Heart left ventricle (tissue), 16 donors: ENCODE data around the gene AKAP13. TPM values are rescaled to one million over a fixed set of nuclear protein-coding genes. Genes with fewer than 3 reads are reported as not detected.

Source experiments
- ATAC-seq, 4 donors: fragments of 200-7000 bp; cut with Tn5 transposase; one replicate each; pipeline ENCODE4 v1.9.1; 2020 to 2022; ENCODE audit warnings: moderate library complexity in 4 of 4, mild to moderate bottlenecking in 3 of 4, moderate number of reproducible peaks in 1 of 4
- DNase-seq, 5 donors: peaks; one replicate each; pipeline ENCODE4 v3.0.0-alpha.2; 2020
- H3K27ac ChIP-seq, 12 donors: fragments of 200-600 bp; sonication (generic) in 4 of 12; one replicate each; pipeline versions ENCODE4 v1.5.0 to v1.8.0; 2016 to 2022; ENCODE audit warnings: mild to moderate bottlenecking in 2 of 12
- H3K27me3 ChIP-seq, 9 donors: fragments of 200-600 bp; sonication (generic) in 2 of 9; one replicate each; pipeline versions ENCODE4 v1.5.1 to v1.8.0; 2016 to 2022; ENCODE audit warnings: mild to moderate bottlenecking in 3 of 9
- H3K36me3 ChIP-seq, 9 donors: fragments of 200-600 bp; sonication (generic) in 2 of 9; one replicate each; pipeline versions ENCODE4 v1.5.0 to v1.8.0; 2018 to 2022; ENCODE audit warnings: mild to moderate bottlenecking in 2 of 9
- H3K4me1 ChIP-seq, 12 donors: fragments of 200-600 bp; sonication (generic) in 4 of 12; one replicate each; pipeline versions ENCODE4 v1.5.0 to v1.8.0; 2016 to 2022; ENCODE audit warnings: mild to moderate bottlenecking in 3 of 12
- H3K4me3 ChIP-seq, 12 donors: fragments of 200-600 bp; sonication (generic) in 4 of 12; one replicate each; pipeline versions ENCODE4 v1.5.0 to v1.8.0; 2017 to 2022; ENCODE audit warnings: mild to moderate bottlenecking in 9 of 12, moderate library complexity in 4 of 12
- H3K9me3 ChIP-seq, 12 donors: fragments of 200-600 bp; sonication (generic) in 4 of 12; one replicate each; pipeline versions ENCODE4 v1.5.0 to v1.8.0; 2016 to 2022; ENCODE audit warnings: mild to moderate bottlenecking in 1 of 12
- CTCF ChIP-seq, 12 donors: fragments of 200-600 bp; sonication (generic) in 4 of 12; IDR thresholded peaks; one replicate each; pipeline versions ENCODE4 v1.5.0 to v1.8.0; 2018 to 2022; ENCODE audit warnings: antibody characterized with exemption in 12 of 12, mild to moderate bottlenecking in 5 of 12
- POLR2A ChIP-seq, 2 donors: fragments of 450-650 bp; IDR thresholded peaks; one replicate each; pipeline ENCODE4 v1.6.1; 2017; ENCODE audit warnings: antibody characterized with exemption in 2 of 2, mild to moderate bottlenecking in 2 of 2, moderate library complexity in 2 of 2
- WGBS, 4 donors: extraction: QIAGEN DNeasy Blood & Tissue Kit in 2 of 4; methylation state at CpG; one replicate each; pipeline versions ENCODE4 v1.1.5 to v1.1.7; 2013 to 2018; 5-methylcytosine and 5-hydroxymethylcytosine counted together
- intact Hi-C, 10 donors: fragments of 100-400 bp; cut with DNase I; formaldehyde crosslinking; loops; one replicate each; pipeline versions ENCODE4 v1.11.1 to v1.14.2; 2022
- polyA plus RNA-seq, 2 donors: library from polyadenylated mRNA; stranded (reverse); fragments of 200-250 nt; gene quantifications; one replicate each; pipeline ENCODE4 v1.2.3, GENCODE V29; 2013
- total RNA-seq, 9 donors: library from RNA; depleted of rRNA in 2 of 9; stranded (reverse); fragments of >200 nt in 2 of 9; fragmentation: NEBNext Ultra II Directional in 3 of 9; extraction: Animal tissue kit (Norgen Biotek cat#: 25700) in 3 of 9; gene quantifications; one replicate each; pipeline versions ENCODE4 v1.1.0 to v1.2.4, GENCODE V29; 2016 to 2023
- donor health status: ischemic (EF 13 %, LVEDD 7.1; RV severe dilation, severe dysfunction).
- donor health status: healthy with polysubstance abuse.
- donor health status: DM: no; HTN: yes; CAD: no.
- donor health status: DM: no; HTN: no; CAD: no.
- donor health status: ischemic (EF 25% LVEDD 6.9; RV normal size, moderate dysfunction).
- donor health status: ischemic (EF 25% LVEDD 5.7; RV mildly dilated, moderate dysfunction).
- donor health status: healthy.
- donor health status: DM: yes; HTN: yes; CAD: no.
- donor health status: ischemic (EF 35%, LVEDD 5.7; RV mildly dilated, moderate dysfunction).
- donor health status: nonischemic (EF 11% LVEDD 7.7; RV severe dilation, severe dysfunction).
- donor health status: DM: yes; HTN: yes; CAD: no.
- donor health status: PGD.
- donor health status: ischemic (EF 29% LVEDD 5.4; RV normal size, mild dysfunction).
- donor health status: nonischemic (EF 23%, LVEDD 6.1; RV moderate dilation, normal function).

The AKAP13 gene
- total and polyA plus RNA-seq, 11 donors: 124 to 598 (median 340) TPM

- H3K27ac ChIP-seq: no peak overlapping the region
- no peak overlapping the region for H3K4me3 ChIP-seq
- H3K9me3 ChIP-seq: no peaks in the 10 kb centered on the region
- 65 to 71% (median 68%) methylated on average over 5 of the region's 5 CpGs for WGBS, 4 donors
- TF ChIP-seq POLR2A (IDR thresholded peaks at IDR 0.05) (no peak), CTCF (IDR thresholded peaks at IDR 0.05) (no peak)
- peaks cover 0 to 86% (median 64%) of the 10 kb centered on the region in 12 donors for H3K4me1 ChIP-seq
- intact Hi-C loops: loop anchor here in 1 of 10 donors (10.0 kb wide), 1 partner anchor 75 kb away; no protein-coding TSS in a partner anchor
- H3K27me3 ChIP-seq: no peaks in the 10 kb centered on the region
- ATAC-seq (no peak), DNase-seq (no peak)
- peaks cover 0 to 5% (median 0%) of the 10 kb centered on the region in 9 donors for H3K36me3 ChIP-seq
These were observed 19.2 kb downstream of the AKAP13 start for GRCh38 chr15:85399627-85400026.

DNA sequence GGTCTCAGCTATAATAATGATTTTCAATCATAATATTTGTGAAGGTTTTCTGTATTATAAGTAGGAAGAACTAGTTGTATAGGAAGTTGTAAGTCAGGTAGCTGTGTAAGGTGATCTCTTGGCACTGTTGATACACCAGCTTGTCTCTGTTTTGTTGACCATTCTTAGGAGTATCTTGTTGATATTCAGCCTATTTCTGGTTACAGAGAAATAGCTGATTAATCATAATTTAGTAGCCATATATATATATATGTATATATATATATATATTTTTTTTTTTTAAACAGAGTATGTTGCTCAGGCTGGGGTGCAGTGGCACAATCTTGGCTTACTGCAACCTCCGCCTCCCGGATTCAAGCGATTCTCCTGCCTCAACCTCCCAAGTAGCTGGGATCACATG, 20.2 kb downstream of the AKAP13 start:
- Histone ChIP-seq H3K4me3 (no peak overlapping the region), H3K27me3 (no peaks in the 10 kb centered on the region), H3K36me3 (peaks cover 0 to 5% (median 0%) of the 10 kb centered on the region in 9 donors), H3K4me1 (peaks cover 0 to 86% (median 63%) of the 10 kb centered on the region in 12 donors), H3K27ac (peak overlapping the region in 1 of 12 donors; percentile 4), H3K9me3 (no peaks in the 10 kb centered on the region)
- WGBS, 4 donors: 84 to 96% (median 90%) methylated on average over 3 of the region's 3 CpGs
- no peak for ATAC-seq
- DNase-seq: no peak
- intact Hi-C loops: loop anchor here in 1 of 10 donors (10.0 kb wide), 1 partner anchor 76 kb away; no protein-coding TSS in a partner anchor
- no peak for TF ChIP-seq CTCF (IDR thresholded peaks at IDR 0.05)
- TF ChIP-seq POLR2A (IDR thresholded peaks at IDR 0.05): no peak

DNA sequence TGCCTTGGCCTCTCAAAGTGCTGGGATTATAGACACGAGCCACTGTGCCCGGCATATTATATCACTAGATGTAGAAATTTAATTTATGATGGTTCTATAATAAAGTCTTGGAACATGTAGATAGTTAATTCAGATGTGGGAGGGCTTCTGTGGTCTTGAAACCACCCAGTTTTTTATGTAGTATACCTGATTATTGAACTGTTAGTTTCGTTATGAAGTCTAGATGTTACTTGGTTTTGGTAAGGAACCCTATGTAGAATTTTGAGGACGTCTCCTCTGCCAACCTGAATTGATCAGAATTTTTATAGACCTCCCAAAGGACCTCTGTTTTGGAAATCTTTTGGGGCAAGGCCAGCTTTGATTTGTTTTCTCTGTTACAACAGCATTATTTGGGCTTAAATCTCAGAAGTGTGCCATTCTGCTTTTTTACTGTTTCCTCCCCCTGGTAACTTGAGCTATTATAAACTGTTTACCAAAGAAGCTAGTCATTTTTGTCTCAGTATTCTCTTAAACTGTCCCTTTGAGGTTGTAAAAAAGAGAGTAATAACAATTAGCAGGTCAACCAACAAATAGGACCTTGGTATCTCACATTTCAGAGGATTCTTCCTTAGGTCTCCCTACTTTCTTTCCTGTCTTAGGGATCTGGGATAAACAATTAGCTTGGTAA, 20.8 kb downstream of the AKAP13 start:
- WGBS, 4 donors: 53 to 63% (median 62%) methylated on average over 4 of the region's 4 CpGs
- intact Hi-C loops: loop anchor here in 1 of 10 donors (10.0 kb wide), 1 partner anchor 76 kb away; no protein-coding TSS in a partner anchor
- ATAC-seq (no peak), DNase-seq (no peak)
- H3K9me3 ChIP-seq: no peaks in the 10 kb centered on the region
- TF ChIP-seq POLR2A (IDR thresholded peaks at IDR 0.05) (no peak), CTCF (IDR thresholded peaks at IDR 0.05) (no peak)
- no peaks in the 10 kb centered on the region for H3K27me3 ChIP-seq
- peaks cover 0 to 5% (median 0%) of the 10 kb centered on the region in 9 donors for H3K36me3 ChIP-seq
- H3K4me1 ChIP-seq: peaks cover 0 to 86% (median 66%) of the 10 kb centered on the region in 12 donors
- peak overlapping the region in 7 of 12 donors; percentile 20 to 56 (median 40) for H3K27ac ChIP-seq
- H3K4me3 ChIP-seq: no peak overlapping the region

GRCh38 chr15:85402195-85402881, 21.9 kb downstream of the AKAP13 start:
- Histone ChIP-seq H3K36me3 (peaks cover 0 to 5% (median 0%) of the 10 kb centered on the region in 9 donors), H3K4me3 (peak overlapping the region in 2 of 12 donors; percentile 2 to 9), H3K27me3 (no peaks in the 10 kb centered on the region), H3K27ac (peak overlapping the region in 10 of 12 donors; percentile 1 to 56 (median 27)), H3K9me3 (no peaks in the 10 kb centered on the region), H3K4me1 (peaks cover 0 to 92% (median 72%) of the 10 kb centered on the region in 12 donors)
- TF ChIP-seq POLR2A (IDR thresholded peaks at IDR 0.05) (no peak), CTCF (IDR thresholded peaks at IDR 0.05) (no peak)
- DNase-seq (no peak), ATAC-seq (peak in 3 of 4 donors; percentile 24 to 30 (median 29))
- intact Hi-C loops: loop anchor here in 1 of 10 donors (10.0 kb wide), 1 partner anchor 78 kb away; no protein-coding TSS in a partner anchor
- WGBS, 4 donors: 23 to 34% (median 31%) methylated on average over 5 of the region's 5 CpGs
